ENCODE measurements around the gene CXCL1.

The CXCL1 gene

DNA sequence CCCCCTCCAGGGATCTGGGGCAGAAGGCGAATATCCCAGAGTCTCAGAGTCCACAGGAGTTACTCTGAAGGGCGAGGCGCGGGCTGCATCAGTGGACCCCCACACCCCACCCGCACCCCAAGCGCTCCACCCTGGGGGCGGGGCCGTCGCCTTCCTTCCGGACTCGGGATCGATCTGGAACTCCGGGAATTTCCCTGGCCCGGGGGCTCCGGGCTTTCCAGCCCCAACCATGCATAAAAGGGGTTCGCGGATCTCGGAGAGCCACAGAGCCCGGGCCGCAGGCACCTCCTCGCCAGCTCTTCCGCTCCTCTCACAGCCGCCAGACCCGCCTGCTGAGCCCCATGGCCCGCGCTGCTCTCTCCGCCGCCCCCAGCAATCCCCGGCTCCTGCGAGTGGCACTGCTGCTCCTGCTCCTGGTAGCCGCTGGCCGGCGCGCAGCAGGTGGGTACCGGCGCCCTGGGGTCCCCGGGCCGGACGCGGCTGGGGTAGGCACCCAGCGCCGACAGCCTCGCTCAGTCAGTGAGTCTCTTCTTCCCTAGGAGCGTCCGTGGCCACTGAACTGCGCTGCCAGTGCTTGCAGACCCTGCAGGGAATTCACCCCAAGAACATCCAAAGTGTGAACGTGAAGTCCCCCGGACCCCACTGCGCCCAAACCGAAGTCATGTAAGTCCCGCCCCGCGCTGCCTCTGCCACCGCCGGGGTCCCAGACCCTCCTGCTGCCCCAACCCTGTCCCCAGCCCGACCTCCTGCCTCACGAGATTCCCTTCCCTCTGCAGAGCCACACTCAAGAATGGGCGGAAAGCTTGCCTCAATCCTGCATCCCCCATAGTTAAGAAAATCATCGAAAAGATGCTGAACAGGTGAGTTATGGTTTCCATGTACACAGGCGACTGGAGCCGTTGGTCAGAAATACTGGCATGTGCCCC is at the start of gene CXCL1:
Gene CXCL1 (plus strand): TSS at position 264 of the 926 bp plus-strand sequence. CDS start 78 bp downstream, at position 342.
- Histone ChIP-seq H3K27ac (ENCODE audit: low read depth, low read length) (no peak within 1 kb of the TSS), H3K9ac (ENCODE audit: low read length) (peak within 1 kb of the TSS; percentile 50)

DNA sequence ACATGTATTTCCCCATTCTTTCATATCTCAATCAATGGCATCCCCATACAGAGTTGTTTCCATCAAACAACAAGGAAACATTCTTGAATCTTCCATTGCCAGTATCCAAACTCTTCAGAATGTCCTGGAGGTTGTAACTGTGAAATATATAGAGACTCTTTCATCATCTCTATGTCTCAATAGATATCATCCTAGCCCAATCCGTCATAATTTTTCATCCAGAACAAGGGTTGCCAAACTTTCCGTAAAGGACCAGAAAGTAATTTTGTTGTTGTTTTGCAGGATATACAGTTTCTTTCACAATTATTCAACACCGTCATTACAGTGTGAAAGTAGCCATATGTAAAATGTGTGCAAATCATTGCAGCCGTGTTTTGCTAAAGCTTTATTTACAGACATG is 47.9 kb upstream of the CXCL1 start:
- H3K27me3 ChIP-seq (ENCODE audit: control insufficient read depth, insufficient read depth, low read length): no peaks in the 10 kb centered on the region
- no peak overlapping the region for H3K9ac ChIP-seq (ENCODE audit: low read length)
- H3K36me3 ChIP-seq (ENCODE audit: control insufficient read depth, insufficient read depth, low read length): no peaks in the 10 kb centered on the region
- H3K4me1 ChIP-seq (ENCODE audit: control insufficient read depth, insufficient read depth, low read length): no peaks in the 10 kb centered on the region
- no peak overlapping the region for H3K27ac ChIP-seq (ENCODE audit: low read depth, low read length)
- no peak overlapping the region for H3K4me3 ChIP-seq (ENCODE audit: low read length)

More for the DNA sequence above, at the start of gene CXCL1:
- Histone ChIP-seq H3K4me1 (ENCODE audit: control insufficient read depth, insufficient read depth, low read length) (no peaks in the 10 kb centered on the region), H3K27me3 (ENCODE audit: control insufficient read depth, insufficient read depth, low read length) (no peaks in the 10 kb centered on the region), H3K36me3 (ENCODE audit: control insufficient read depth, insufficient read depth, low read length) (no peaks in the 10 kb centered on the region), H3K4me3 (ENCODE audit: low read length) (peak within 1 kb of the TSS; percentile 77)

DNA sequence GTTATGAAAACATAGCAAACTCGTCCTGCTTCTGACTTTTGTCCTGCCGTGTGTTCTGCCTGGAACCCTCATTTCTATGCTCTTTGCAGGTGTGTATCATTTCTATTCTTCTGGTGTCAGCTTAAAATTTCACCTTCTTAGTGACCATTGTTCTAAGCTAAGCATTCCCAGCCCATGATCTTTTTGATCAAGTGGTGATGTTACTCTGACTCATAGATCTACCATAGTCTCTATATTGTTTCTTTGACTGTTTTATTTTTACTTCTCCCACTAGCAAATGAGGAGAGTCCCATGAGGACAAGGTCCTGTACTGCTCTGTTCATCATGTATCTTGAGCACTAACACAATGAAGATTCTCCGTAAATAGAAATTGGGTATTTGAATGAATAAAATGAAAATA is 46.8 kb upstream of the CXCL1 start:
- H3K9ac ChIP-seq (ENCODE audit: low read length): no peak overlapping the region
- H3K27me3 ChIP-seq (ENCODE audit: control insufficient read depth, insufficient read depth, low read length): no peaks in the 10 kb centered on the region
- H3K27ac ChIP-seq (ENCODE audit: low read depth, low read length): no peak overlapping the region
- no peaks in the 10 kb centered on the region for H3K4me1 ChIP-seq (ENCODE audit: control insufficient read depth, insufficient read depth, low read length)
- H3K36me3 ChIP-seq (ENCODE audit: control insufficient read depth, insufficient read depth, low read length): no peaks in the 10 kb centered on the region
- H3K4me3 ChIP-seq (ENCODE audit: low read length): no peak overlapping the region

DNA sequence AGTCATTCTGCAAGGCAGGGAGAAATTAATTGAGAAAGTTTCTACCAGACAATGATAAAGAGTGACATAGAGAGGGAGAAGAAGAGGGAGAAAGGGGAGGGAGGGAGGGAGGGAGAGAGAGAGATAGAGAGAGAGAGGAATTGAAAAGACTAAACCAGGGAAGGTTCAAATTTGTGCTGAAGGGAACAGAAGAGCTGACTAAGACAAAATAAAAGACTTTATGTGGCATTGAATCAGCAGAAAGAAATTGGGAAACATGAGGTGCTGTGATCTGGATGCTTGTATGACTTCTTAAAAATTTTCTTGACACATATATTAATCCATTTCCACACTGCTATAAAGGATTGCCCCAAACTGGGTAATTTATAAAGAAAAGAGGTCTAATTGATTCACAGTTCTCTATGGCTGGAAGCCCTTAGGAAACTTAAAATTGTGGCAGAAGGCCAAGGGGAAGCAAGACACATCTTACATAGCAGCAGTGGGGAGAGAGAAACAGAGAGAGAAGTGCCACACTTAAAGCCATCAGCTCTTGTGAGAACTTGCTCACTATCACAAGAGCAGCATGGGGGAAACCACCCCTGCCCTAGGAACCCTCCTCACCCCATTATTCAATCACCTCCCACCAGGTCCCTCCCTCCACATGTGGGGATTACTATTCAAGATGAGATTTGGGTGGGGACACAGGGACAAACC is 46.2 kb upstream of the CXCL1 start:
- Histone ChIP-seq H3K4me1 (ENCODE audit: control insufficient read depth, insufficient read depth, low read length) (no peaks in the 10 kb centered on the region), H3K4me3 (ENCODE audit: low read length) (no peak overlapping the region), H3K27ac (ENCODE audit: low read depth, low read length) (no peak overlapping the region), H3K9ac (ENCODE audit: low read length) (no peak overlapping the region), H3K36me3 (ENCODE audit: control insufficient read depth, insufficient read depth, low read length) (no peaks in the 10 kb centered on the region), H3K27me3 (ENCODE audit: control insufficient read depth, insufficient read depth, low read length) (no peaks in the 10 kb centered on the region)

DNA sequence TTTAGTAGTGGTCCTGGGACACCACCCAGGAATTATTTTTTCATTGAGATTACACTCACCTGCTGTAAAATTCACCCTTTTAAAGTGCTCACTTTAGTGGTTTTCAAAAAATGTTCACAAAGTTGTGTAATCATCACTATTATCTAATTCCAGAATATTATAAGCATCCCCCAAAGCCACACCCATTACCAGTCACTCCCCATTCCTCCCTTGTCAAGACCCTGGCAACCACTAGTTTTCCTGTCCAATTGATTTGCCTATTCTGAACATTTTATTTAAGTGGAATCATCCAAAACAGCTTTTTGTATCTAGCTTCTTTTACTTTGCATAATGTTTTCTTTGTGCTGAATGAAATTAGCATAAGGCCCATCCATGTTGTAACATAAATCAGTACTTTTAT is 45.4 kb upstream of the CXCL1 start:
- Histone ChIP-seq H3K27me3 (ENCODE audit: control insufficient read depth, insufficient read depth, low read length) (no peaks in the 10 kb centered on the region), H3K36me3 (ENCODE audit: control insufficient read depth, insufficient read depth, low read length) (no peaks in the 10 kb centered on the region), H3K9ac (ENCODE audit: low read length) (no peak overlapping the region), H3K4me3 (ENCODE audit: low read length) (no peak overlapping the region), H3K4me1 (ENCODE audit: control insufficient read depth, insufficient read depth, low read length) (no peaks in the 10 kb centered on the region), H3K27ac (ENCODE audit: low read depth, low read length) (no peak overlapping the region)

DNA sequence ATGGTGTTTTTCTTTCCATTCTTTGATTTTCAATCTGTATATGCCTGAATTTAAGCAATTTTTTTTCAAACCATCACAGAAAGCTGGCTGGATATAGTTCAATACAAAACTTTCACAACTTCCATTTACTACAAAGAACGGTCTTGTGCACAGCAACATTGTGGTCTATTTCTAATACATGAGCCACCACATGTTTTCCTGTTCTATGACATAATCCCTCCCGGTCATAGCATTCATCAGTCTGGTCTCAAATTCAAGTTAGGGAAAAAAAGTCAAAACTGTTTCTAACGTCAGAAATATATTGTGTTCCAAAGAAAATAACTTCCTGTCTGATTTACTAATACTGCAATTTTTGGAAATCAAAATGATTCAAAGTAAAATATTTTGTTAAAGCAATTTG is 40.2 kb upstream of the CXCL1 start:
- H3K36me3 ChIP-seq (ENCODE audit: control insufficient read depth, insufficient read depth, low read length): no peaks in the 10 kb centered on the region
- no peak overlapping the region for H3K9ac ChIP-seq (ENCODE audit: low read length)
- H3K4me1 ChIP-seq (ENCODE audit: control insufficient read depth, insufficient read depth, low read length): no peaks in the 10 kb centered on the region
- H3K27me3 ChIP-seq (ENCODE audit: control insufficient read depth, insufficient read depth, low read length): no peaks in the 10 kb centered on the region
- no peak overlapping the region for H3K4me3 ChIP-seq (ENCODE audit: low read length)
- no peak overlapping the region for H3K27ac ChIP-seq (ENCODE audit: low read depth, low read length)

DNA sequence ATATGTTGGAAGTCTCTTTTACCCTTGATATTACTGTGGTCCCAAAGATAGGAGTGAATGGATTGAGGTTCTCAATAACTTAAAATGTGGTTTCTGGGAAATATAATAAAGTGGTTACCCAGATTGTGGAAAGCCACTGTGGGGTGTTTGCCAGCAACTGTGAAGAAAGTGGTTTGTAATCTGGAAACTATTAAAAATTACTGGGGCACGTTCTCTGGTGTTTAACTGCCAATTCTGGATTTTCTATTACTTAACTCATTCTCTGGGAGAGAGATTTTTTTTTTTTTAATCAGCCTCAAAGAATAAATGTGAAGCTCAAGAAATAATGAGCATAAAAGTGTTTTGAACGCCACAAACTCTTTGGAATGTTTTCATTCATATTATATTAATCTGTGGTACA is 37.6 kb upstream of the CXCL1 start:
- H3K27ac ChIP-seq (ENCODE audit: low read depth, low read length): no peak overlapping the region
- H3K27me3 ChIP-seq (ENCODE audit: control insufficient read depth, insufficient read depth, low read length): no peaks in the 10 kb centered on the region
- no peak overlapping the region for H3K9ac ChIP-seq (ENCODE audit: low read length)
- H3K4me3 ChIP-seq (ENCODE audit: low read length): no peak overlapping the region
- no peaks in the 10 kb centered on the region for H3K4me1 ChIP-seq (ENCODE audit: control insufficient read depth, insufficient read depth, low read length)
- H3K36me3 ChIP-seq (ENCODE audit: control insufficient read depth, insufficient read depth, low read length): no peaks in the 10 kb centered on the region

DNA sequence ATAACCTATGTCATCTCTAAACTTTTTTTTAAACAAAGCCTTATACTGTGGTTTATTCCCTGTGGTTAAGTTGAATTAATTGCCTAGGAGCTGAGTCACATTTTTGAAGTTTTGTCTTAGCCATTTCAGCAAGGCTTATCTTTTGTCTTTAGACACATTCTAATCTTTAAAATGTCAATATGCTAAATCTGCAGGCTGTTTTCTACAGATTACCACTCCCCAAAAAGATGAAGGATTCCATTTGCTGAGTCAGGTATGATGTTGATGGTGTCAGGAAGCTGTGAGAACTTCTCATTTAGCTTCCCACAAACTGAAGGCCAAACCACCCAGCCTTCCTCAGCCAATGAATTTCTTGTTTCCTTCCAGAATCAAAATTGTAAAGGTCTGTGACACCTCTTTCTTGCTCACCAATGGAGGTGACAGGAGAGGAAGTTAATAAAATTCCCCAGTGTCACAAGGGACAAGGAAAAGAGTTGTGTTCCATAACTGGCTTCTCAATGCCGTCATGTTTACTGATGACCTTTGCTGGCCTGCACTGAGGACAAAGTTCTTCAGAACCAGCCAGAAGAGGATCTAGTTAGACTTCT is 36.4 kb upstream of the CXCL1 start:
- H3K36me3 ChIP-seq (ENCODE audit: control insufficient read depth, insufficient read depth, low read length): no peaks in the 10 kb centered on the region
- H3K27me3 ChIP-seq (ENCODE audit: control insufficient read depth, insufficient read depth, low read length): no peaks in the 10 kb centered on the region
- no peaks in the 10 kb centered on the region for H3K4me1 ChIP-seq (ENCODE audit: control insufficient read depth, insufficient read depth, low read length)
- no peak overlapping the region for H3K9ac ChIP-seq (ENCODE audit: low read length)
- H3K4me3 ChIP-seq (ENCODE audit: low read length): no peak overlapping the region
- H3K27ac ChIP-seq (ENCODE audit: low read depth, low read length): no peak overlapping the region

DNA sequence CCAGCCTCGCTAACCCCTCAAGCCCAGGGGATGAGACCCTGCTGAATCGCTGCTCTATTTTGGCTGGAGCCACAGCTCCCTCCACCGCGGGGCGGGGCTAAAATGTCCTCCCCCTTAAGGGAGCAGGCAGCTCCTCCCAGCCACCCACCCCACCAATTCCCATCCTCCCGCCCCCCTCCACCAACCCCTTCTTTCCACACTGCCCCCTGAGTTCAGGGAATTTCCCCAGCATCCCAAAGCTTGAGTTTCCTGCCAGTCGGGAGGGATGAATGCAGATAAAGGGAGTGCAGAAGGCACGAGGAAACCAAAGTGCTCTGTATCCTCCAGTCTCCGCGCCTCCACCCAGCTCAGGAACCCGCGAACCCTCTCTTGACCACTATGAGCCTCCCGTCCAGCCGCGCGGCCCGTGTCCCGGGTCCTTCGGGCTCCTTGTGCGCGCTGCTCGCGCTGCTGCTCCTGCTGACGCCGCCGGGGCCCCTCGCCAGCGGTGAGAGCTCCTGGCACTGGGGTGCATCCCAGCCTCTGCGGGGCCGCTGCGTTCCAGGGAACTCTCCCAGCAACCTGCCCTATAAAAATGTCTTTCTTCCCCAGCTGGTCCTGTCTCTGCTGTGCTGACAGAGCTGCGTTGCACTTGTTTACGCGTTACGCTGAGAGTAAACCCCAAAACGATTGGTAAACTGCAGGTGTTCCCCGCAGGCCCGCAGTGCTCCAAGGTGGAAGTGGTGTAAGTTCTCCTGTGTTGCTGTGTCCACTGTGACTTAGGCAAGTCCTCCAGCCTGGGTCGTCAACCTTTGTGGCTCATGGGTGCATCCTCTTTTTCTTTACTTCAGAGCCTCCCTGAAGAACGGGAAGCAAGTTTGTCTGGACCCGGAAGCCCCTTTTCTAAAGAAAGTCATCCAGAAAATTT is 32.6 kb upstream of the CXCL1 start, which contains the start of gene CXCL6:
Gene CXCL6 (plus strand): TSS at position 306 of the 907 bp plus-strand sequence. CDS start 73 bp downstream, at position 379.
- no peak within 1 kb of the TSS for H3K9ac ChIP-seq (ENCODE audit: low read length)

DNA sequence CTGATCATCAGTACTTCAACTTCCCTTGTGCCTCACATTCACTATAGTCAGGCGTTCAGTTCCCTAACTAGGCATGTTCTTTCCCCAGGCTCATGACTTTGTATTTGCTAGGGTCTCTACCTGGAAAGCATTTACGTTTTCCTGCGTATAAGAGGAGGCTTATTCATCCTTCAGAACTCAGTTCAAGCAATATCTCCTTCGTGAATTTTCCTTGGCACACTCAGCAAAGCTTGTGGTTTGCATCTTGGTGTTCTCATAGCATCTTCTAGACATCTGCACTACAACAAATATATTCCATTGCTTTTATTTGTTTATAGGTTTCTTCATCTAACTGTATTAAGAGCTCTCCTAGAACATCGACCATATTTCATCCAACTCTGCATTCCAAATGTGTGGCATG is 30.1 kb upstream of the CXCL1 start:
- H3K27me3 ChIP-seq (ENCODE audit: control insufficient read depth, insufficient read depth, low read length): no peaks in the 10 kb centered on the region
- H3K36me3 ChIP-seq (ENCODE audit: control insufficient read depth, insufficient read depth, low read length): no peaks in the 10 kb centered on the region
- H3K4me3 ChIP-seq (ENCODE audit: low read length): no peak overlapping the region
- H3K4me1 ChIP-seq (ENCODE audit: control insufficient read depth, insufficient read depth, low read length): no peaks in the 10 kb centered on the region
- H3K27ac ChIP-seq (ENCODE audit: low read depth, low read length): no peak overlapping the region
- H3K9ac ChIP-seq (ENCODE audit: low read length): no peak overlapping the region

More for the DNA sequence above, 32.6 kb upstream of the CXCL1 start, which contains the start of gene CXCL6:
- H3K27me3 ChIP-seq (ENCODE audit: control insufficient read depth, insufficient read depth, low read length): no peaks in the 10 kb centered on the region
- no peaks in the 10 kb centered on the region for H3K36me3 ChIP-seq (ENCODE audit: control insufficient read depth, insufficient read depth, low read length)
- H3K4me3 ChIP-seq (ENCODE audit: low read length): peak within 1 kb of the TSS; percentile 14
- no peaks in the 10 kb centered on the region for H3K4me1 ChIP-seq (ENCODE audit: control insufficient read depth, insufficient read depth, low read length)
- H3K27ac ChIP-seq (ENCODE audit: low read depth, low read length): no peak within 1 kb of the TSS

DNA sequence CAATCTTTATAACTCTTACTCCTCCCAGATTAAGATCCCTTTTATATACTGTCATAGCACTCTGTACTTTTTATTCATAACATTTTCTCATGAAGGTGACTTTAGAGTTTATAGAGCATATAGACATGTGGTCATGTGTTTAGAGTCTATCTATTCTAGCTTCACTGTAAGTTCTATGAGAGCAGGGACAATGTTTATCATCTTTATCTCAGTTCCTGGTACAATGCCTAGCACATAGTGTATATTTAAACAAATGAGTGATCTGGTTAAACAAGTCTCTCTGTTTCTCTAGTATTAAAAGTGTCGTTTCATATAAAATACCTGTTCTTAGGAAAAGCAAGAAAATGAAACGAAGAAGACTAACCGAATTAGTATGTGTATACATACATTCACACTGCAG is 29.5 kb upstream of the CXCL1 start:
- H3K4me3 ChIP-seq (ENCODE audit: low read length): no peak overlapping the region
- H3K27me3 ChIP-seq (ENCODE audit: control insufficient read depth, insufficient read depth, low read length): no peaks in the 10 kb centered on the region
- H3K36me3 ChIP-seq (ENCODE audit: control insufficient read depth, insufficient read depth, low read length): no peaks in the 10 kb centered on the region
- H3K4me1 ChIP-seq (ENCODE audit: control insufficient read depth, insufficient read depth, low read length): no peaks in the 10 kb centered on the region
- H3K27ac ChIP-seq (ENCODE audit: low read depth, low read length): no peak overlapping the region
- H3K9ac ChIP-seq (ENCODE audit: low read length): no peak overlapping the region

Measured in rectal smooth muscle tissue (tissue), 1 donor.